GM18517 (cell line): Measurements from ENCODE around the gene CRAT.
A peak's percentile ranks its signal among the peaks of the same experiment; 100 is the strongest.

ENCODE experiments used
- ATAC-seq: cut with Tn5 transposase; IDR thresholded peaks from one replicate; pipeline ENCODE4 v1.9.1; 2021; ENCODE audit warnings: mild to moderate bottlenecking, moderate library complexity; ENCODE audit not compliant: unreplicated experiment

Gene CRAT

GRCh38 chr9:129111528-129112151 is 1.0 kb upstream of the CRAT start:
- ATAC-seq = no peak

GRCh38 chr9:129109952-129110739 is 447 bp downstream of the CRAT start:
- ATAC-seq = peak; percentile 26

GRCh38 chr9:129109537-129109903 is 1.1 kb downstream of the CRAT start:
- ATAC-seq = no peak

- ATAC-seq = no peak
Measured at GRCh38 chr9:129108805-129109536, 1.6 kb downstream of the CRAT start.

- ATAC-seq = no peak
Measured at GRCh38 chr9:129108083-129108804, 2.3 kb downstream of the CRAT start.

- no peak for ATAC-seq
Measured at GRCh38 chr9:129107651-129108050, 2.9 kb downstream of the CRAT start.

- ATAC-seq = no peak
Measured at GRCh38 chr9:129105857-129106694, 4.5 kb downstream of the CRAT start.

- ATAC-seq = no peak
Measured at GRCh38 chr9:129104051-129104450, 6.5 kb downstream of the CRAT start.

- no peak for ATAC-seq
Measured at GRCh38 chr9:129103595-129103965, 7.0 kb downstream of the CRAT start.

GRCh38 chr9:129102791-129103594 is 7.6 kb downstream of the CRAT start:
- no peak for ATAC-seq

- no peak for ATAC-seq
Measured at GRCh38 chr9:129102095-129102525, 8.5 kb downstream of the CRAT start.

- ATAC-seq = no peak
Measured at GRCh38 chr9:129101279-129101678, 9.3 kb downstream of the CRAT start.

- no peak for ATAC-seq
Measured at GRCh38 chr9:129100383-129101169, 10.0 kb downstream of the CRAT start.

GRCh38 chr9:129098328-129098727 is 12.3 kb downstream of the CRAT start:
- ATAC-seq = no peak

GRCh38 chr9:129097671-129098306 is 12.8 kb downstream of the CRAT start:
- no peak for ATAC-seq

GRCh38 chr9:129095908-129096307 is 14.7 kb downstream of the CRAT start:
- no peak for ATAC-seq

GRCh38 chr9:129095170-129095667 is 15.4 kb downstream of the CRAT start:
- ATAC-seq = no peak
